ENCODE results near the gene C6orf120.
"Not testable (repeated sequence)": the region's sequence is repeated elsewhere in the genome, so short reads cannot be mapped to it uniquely, and the experiment has no call there.

Gene C6orf120

DNA sequence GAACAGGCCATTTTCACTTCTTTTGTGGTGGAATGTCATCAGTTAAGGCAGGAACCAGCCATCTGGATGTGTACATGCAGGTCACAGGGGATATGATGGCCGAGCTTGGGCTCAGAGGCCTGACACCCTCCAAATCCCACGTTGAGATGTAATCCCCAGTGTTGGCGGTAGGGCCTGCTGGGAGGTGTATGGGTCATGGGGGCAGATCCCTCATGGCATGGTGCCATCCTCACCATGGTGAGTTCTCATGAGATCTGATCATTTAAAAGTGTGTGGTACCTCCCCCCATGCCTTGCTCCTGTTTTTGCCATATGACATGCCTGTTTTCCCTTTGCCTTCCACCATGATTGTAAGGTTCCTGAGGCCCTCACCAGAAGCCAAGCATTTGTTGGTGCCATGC is 26.9 kb upstream of the C6orf120 start:
- no peak for DNase-seq
- intact Hi-C loops (cut with DNase I) = no loop called here

DNA sequence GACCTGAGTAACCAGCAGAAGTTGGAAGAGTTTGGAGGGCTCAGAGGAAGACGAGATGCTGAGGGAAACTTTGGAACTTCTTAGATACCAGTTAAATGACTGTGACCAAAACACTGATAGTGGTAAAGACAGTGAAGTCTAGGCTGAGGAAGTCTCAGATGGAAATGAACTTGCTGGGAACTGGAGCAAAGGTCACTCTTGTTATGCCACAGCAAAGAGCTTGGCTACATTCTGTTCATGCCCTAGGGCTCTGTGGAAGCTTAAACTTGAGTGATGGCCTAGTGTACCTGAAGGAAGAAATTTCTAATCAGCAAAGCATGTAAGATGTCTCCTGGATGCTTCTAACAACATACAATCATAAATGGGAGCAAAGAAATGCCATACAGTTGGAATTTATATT is 24.8 kb upstream of the C6orf120 start:
- intact Hi-C loops (cut with DNase I) = no loop called here
- DNase-seq = no peak

DNA sequence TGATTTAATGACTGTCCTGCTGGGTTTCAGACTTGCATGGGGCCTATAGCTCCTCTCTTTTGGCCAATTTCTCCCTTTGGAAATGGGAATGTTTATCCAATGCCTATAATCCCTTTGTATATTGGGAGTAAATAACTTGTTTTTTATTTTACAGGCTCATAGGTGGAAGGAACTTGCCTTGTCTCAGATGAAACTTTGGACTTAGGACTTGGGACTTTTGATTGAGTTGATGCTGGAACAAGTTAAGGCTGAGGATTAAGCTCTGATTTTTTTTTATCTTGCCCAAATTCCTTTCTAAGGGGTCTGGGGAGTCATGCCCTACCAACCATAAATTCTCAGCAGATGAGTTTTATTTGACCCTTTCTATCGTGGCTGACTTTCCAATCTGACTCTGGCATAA is 23.6 kb upstream of the C6orf120 start:
- no peak for DNase-seq
- intact Hi-C loops (cut with DNase I) = no loop called here

DNA sequence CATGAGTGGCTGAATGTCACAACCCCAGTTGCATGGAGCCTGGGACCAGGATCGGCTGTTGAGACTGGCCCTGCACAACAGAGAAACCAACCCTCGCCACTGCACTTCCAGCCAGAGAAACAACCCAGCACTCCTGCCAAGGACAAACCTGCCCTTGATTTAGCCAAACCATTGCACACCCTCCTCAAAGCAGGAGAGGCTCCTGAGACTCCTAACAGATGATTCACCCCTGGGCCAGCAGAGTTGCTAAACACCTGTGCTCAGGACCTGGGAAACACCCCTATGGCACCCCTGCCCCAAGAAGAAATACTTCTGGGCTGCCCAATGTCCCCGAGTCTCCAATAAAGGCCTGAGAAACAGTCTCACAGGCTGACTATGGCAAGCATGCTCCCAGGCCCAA is 17.9 kb upstream of the C6orf120 start:
- DNase-seq = no peak
- intact Hi-C loops (cut with DNase I) = no loop called here

DNA sequence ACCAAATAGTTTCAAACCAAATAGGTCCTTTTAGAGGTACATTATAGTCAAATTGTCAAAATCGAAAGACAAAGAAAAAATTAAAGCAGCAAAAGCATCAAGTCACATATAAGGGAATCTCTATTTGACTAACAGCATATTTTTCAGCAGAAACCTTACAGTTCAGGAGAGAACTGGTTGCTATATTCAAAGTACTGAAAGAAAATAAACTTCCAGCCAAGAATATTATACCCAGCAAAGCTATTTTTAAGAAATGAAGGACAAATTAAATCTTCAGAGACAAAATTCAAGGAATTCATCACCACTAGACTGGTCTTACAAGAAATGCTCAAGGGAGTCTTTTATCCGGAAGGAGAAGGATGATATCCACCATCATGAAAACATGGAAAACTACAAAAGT is 16.1 kb upstream of the C6orf120 start:
- intact Hi-C loops (cut with DNase I) = no loop called here
- no peak for DNase-seq

DNA sequence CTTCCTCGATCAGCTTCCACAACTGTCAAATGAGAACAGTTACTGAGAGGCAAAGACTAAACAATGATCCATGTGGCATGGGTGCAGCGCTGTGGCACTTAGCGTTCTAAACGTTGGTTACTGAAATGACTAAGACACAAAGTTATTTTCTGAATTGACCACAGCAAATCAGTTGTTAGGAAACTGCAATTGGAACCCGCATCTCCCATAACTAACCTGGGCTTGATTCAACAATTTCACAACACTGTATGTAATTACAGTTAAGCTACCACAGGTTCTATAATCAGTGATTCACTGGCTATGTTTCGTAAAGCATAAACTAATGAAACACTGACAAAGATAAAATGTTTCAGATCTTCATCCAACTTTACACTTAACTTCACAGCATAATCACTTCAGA is 12.6 kb upstream of the C6orf120 start:
- intact Hi-C loops (cut with DNase I) = no loop called here
- DNase-seq = no peak

DNA sequence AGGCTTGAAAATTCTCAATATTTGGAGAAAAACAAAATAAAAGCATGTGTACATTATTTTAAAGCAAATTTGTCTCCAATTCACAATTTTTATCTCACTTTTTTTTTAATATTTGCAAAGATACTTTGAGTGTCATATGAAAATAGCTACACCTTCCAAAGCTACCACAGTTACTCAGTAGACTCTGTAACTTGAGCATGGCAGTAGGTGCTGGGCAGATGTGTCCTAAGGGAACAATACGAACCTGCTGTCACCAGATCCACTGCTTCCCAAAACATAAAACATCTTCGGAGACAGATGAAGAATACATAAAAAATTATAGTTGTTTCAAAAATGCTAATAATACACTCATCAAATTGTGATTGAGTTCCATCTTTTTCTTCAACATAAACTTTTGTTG is 10.7 kb upstream of the C6orf120 start:
- no peak for DNase-seq

DNA sequence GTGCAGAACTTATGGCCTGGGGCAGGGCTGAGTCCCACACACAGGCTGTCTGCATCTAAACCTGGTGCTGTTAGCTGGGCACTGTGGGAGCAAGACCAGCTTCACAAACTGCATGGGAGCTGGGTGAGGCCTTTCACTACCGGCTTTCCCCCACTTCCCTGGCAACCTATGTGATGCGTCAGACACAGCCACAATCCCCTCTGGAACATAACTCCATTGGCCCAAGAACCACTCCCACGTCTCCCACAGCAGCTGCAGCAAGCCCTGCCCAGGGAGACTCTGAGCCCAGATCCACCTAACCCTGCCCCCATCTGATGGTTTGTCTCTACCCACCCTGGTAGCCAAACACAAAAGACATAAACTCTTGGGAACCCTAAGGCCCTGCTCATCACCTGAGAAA is 9.4 kb upstream of the C6orf120 start:
- intact Hi-C loops (cut with DNase I) = no loop called here
- no peak for DNase-seq

More for the DNA sequence above, 10.7 kb upstream of the C6orf120 start:
- intact Hi-C loops (cut with DNase I) = no loop called here

DNA sequence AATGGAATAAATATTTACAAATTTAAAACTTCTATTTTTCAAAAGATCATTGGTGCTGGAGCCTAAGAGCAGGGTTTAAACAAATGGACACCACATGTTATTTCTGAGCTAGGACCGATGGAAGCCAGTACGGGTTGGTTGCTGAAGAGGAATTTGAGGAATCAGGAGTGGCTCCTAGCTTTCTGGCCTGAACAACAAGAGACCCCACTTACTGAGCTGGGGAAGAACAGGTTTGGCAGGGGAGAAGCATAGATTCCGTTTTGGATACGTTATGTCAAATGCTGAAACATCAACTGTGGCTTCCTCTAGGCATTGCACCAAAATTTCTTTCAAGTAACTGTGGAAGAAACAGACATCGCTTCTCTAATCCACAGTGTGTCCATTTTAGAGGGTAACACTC is 6.8 kb upstream of the C6orf120 start:
- DNase-seq = no peak
- intact Hi-C loops (cut with DNase I) = no loop called here

DNA sequence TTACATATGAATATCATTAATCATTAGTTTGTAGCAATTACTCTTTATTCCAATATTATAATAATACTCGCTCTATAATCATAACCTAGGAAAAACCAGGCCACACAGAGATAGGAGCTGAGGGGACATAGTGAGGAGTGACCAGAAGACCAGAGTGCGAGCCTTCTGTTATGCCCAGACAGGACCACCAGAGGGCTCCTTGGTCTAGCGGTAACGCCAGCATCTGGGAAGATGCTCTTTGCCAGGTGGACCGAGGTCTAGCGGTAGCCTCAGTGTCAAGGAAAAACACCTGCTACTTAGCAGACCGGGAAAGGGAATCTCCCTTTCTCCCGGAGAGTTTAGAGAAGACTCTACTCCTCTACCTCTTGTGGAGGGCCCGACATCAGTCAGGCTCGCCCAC is 4.8 kb upstream of the C6orf120 start:
- peak in 1 of 10 donors; percentile 85 for DNase-seq
- intact Hi-C loops (cut with DNase I) = not testable (repeated sequence)

DNA sequence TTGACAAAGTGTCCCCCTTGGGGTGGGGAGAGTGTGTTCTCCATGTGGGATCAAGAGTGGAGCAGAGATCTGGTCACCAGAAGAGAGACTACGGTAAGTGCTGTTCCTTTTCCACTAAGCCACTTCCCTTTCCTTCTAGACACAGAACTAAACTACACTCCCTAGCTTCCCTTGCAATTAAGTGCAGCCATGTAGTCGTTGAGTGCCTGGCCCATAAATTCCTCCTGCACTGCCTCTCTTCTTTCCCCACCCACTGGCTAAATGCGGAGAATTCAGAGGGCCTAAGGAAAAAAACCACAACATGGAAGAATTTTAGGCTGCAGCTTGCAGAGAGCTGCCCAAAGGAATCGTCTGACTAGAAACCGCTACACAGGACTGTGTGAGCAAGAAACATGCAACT is 1.6 kb upstream of the C6orf120 start:
- intact Hi-C loops (cut with DNase I) = no loop called here
- DNase-seq = no peak

DNA sequence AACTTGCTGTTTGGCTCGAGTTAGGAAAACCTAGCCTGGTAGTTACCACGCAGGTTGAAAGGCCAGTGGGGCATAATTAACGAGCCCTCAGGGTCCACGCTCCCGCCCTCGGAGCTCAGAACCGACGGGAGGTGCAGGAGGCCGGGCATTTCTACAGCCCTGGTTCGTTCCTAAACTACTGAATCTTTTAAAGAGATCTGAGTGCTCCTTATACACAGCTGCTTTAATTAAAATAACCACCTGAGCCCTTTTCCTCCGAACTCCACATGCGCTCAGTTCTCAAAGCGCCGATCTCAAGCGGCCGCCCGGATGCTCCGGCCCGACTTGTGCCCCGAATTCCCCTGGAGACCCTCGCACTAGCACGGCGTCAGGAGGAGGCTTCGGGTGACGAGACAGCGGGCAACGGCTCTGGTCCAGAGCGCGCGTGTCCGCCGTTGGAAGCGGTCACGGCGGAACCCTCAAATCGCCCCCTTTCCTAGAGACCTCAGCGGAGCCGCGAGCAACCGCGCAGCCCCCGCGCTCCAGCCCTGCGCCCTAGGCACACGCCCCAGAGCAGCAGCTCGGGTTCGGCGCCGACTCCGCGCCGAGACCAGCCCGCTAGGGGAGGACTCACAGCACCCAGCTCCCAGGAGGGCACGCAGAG is 494 bp upstream of the C6orf120 start:
- peak in 1 of 10 donors; percentile 83 for DNase-seq
- intact Hi-C loops (cut with DNase I) = no loop called here

DNA sequence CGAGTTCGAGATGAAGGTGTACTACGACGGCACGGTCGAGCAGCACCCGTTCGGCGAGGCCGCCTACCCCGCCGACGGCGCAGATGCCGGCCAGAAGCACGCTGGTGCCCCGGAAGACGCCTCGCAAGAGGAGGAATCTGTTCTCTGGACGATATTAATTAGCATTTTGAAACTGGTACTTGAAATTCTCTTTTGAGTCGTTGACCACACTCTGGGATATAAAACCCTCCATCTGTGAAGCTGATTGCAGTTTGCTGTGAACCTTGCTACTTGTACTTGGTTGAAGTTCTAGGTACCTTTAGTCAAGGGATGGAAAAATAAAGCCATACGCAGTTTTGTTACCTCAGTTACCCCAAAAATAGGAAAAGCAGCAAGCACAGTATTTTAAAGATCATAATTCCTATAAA is 917 bp downstream of the C6orf120 start:
- DNase-seq = no peak
- intact Hi-C loops (cut with DNase I) = loop anchor here (2.0 kb wide), 1 partner anchor 48 kb away; the partner anchor contains the start of genes DYNLT2 and ERMARD

DNA sequence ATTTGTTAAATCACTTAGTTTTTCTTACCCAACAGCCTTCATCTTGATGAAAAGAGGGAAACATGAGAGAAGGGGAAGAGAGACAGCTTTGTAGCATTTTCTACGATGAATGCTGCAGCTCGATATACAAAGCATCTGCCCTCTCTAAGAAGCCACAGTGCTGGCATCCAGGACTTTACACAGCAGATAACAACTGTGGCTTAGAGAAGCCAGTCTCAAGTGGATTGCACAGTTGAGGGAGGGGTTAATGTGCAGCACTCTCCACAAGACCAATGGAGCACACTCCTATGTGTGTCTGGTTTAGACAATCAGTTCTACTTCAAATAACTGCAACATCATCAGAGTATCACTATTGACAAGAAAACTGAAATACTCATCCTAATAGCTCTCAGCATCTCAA is 5.8 kb downstream of the C6orf120 start:
- intact Hi-C loops (cut with DNase I) = no loop called here
- no peak for DNase-seq

DNA sequence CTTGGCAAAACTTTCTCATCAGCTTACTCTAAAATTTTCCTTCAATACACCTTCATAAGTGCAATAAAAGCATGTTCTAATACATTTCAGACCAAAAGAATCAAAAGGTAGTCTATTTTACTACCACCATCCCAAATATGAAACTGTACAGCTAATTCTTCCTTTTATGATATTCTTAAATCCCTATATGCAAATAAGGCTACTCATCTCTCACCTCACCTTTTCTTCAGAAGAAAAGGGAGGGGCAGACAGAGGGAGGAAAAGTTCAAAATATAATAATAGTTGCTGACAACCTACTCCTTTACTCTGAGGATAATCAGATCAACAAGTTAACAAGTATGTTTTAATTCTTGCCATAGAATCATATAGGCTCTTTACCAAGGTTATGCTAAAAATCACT is 7.4 kb downstream of the C6orf120 start:
- no peak for DNase-seq
- intact Hi-C loops (cut with DNase I) = no loop called here

DNA sequence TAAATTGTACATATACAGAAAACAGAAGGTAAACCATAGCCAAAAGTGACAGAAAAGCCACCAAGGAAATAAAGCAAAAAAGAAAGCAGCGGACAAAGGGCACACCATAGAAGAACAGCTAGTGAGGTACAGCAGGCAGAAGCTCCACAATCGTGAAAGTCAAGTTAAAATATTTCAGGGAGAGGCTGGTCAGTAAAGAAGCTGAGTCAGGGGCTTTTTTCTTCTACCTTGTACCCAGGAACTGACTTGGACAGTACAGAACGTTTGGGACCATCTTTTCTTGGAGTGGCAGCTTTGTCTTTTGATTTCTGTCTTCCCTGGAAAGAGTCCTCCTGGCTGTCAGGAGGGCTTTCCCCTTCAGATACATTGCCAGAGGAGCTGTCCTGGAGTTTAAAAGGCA is 8.1 kb downstream of the C6orf120 start:
- intact Hi-C loops (cut with DNase I) = no loop called here

DNA sequence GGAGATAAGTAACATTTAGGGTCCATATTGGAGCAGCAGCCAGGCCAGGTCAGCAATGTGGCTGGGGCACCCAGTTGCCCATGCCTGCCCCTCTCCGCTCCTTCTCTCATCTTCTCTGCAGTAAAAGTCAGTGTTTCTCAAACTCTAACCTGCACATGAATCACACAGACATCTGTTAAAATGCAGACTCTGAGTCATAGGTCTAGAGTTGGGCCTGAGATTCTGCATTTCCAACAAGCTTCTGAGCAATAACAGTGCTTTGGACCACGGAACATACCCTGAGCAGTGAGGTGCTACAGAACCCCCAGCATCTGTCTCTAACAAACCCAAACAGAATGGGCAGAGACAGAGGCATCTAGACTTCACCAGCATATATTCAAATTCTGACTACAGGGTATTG is 12.3 kb downstream of the C6orf120 start:
- intact Hi-C loops (cut with DNase I) = no loop called here
- DNase-seq = no peak

More for the DNA sequence above, 8.1 kb downstream of the C6orf120 start:
- DNase-seq = no peak

DNA sequence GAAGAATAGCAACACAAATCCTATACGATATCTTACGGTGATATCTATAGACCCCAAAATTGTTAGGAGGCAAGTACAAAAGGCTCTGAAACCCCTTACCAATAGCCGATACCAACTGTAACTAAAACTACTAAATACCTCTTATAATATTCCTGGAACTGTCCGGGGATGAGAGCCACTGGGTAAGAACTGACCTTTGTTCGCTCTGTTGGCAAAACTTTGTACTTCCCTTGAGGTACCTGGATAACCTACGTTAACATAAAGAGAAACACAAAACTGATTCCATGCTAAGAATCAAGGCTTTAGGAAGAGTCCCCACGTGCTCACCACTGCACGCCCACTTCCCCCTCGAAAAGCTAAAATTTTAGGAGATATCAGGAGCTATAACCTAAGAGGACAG is 12.7 kb downstream of the C6orf120 start:
- intact Hi-C loops (cut with DNase I) = no loop called here
- no peak for DNase-seq

DNA sequence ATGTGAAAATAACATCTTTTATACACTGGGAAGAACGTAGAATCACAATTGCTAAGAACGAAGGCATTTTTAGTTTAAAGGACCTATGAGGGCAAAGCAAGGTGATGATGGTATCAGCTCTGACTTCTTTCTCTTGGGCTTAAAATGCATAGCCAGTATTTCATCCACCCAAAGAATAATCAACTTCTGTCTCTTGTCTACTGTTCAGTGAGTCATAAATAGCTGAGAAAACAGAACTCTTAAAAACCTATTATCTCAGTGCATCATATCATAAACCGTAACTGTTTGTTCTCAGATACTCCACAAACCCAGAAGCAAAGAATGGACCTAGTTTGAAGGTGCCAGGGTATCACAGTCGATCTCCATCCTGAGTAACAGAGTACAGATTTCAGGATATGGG is 17.2 kb downstream of the C6orf120 start:
- intact Hi-C loops (cut with DNase I) = no loop called here

DNA sequence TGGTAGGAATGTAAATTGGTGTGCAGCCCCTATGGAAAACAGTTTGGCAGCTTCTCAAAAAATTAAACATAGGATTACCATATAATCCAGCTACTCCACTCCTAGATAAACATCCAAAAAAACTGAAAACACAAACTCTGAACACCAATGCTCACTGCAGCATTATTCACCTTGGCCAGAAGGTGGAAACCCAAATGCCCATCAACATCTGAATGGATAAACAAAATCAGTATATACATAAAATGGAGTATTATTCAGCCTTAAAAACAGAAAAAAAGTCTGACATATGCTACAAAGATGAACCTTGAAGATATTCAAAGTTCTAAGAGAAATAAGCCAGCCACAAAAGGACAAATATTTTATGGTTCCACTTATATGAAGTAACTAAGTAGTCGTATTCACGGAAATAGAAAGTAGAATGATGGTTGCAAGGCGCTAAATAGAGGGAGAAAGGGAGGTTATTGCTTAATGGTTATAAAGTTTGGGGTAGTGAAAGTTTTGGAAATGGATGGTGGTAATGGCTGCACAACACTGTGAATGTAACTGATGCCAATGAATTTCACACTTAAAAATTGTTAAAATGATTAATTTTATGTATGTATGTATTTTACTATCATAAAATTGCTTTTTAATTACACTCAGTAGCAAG is 18.4 kb downstream of the C6orf120 start:
- DNase-seq = no peak
- intact Hi-C loops (cut with DNase I) = no loop called here

More for the DNA sequence above, 17.2 kb downstream of the C6orf120 start:
- DNase-seq = no peak

DNA sequence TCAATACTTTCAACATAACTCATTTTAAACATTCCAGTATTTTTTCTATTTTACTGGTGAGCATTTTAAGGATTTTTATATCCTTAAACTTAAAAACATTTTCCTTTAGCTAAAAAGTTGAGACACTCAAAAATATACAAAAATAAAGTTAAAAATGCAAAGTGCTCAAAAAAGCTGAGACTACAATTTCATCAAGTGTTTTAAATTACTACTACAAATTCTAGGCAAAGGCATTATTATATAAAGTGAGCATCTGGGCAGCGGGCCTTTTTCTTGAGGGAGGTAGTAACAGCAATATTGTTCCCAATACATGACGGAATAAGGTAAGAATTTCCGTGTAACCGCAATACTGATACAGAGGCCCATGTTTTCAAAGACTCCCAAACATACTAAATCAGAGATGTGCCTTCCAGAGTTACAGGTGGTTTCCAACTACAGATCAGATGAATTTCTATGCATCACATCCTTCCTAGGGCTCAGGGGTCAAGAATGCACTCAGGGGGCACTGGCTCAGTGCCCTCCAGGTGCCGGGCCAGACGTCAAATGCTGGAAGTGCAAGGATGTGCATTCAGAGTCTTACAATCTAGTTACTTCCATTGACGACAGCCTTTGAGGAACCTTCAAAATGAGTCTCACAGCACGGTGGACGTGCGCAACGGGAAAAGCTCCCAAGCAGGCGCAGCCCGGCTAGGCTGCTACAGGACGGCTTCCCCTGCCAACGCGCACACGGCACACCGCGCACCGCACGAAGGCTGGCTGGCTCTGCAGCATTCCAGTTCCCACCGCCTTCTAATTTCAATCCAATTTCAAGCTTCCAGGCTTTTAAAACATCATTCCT is 20.7 kb downstream of the C6orf120 start:
- intact Hi-C loops (cut with DNase I) = no loop called here
- DNase-seq = peak in 8 of 10 donors; percentile 20 to 90 (median 34)
